Effector memory CD4-positive, alpha-beta T cell (primary cell): ENCODE measurements around the gene RHOF.

Experiments
- DNase-seq, 3 donors: peaks; one replicate each; pipeline ENCODE4 v3.0.0-alpha.2; 2020
- H3K27ac ChIP-seq: 2 replicates; pipeline ENCODE4 v1.7.0; 2013; ENCODE audit warnings: mild to moderate bottlenecking, low read length, moderate library complexity; ENCODE audit not compliant: insufficient read depth, poor library complexity, severe bottlenecking
- H3K27me3 ChIP-seq: replicated peaks from 2 replicates; pipeline ENCODE4 v1.7.0; 2013; ENCODE audit warnings: mild to moderate bottlenecking, low read length; ENCODE audit not compliant: insufficient read depth, control insufficient read depth, poor library complexity, severe bottlenecking
- H3K36me3 ChIP-seq: 2 replicates; pipeline ENCODE4 v1.7.0; 2013; ENCODE audit warnings: mild to moderate bottlenecking, low read length, moderate library complexity; ENCODE audit not compliant: control insufficient read depth, insufficient read depth
- H3K4me1 ChIP-seq: 2 replicates; pipeline ENCODE4 v1.7.0; 2013; ENCODE audit warnings: low read length, mild to moderate bottlenecking; ENCODE audit not compliant: control insufficient read depth, insufficient read depth, poor library complexity, severe bottlenecking
- H3K4me3 ChIP-seq: 2 replicates; pipeline ENCODE4 v1.7.0; 2013; ENCODE audit warnings: low read length, low read depth, mild to moderate bottlenecking; ENCODE audit not compliant: insufficient read depth, poor library complexity, severe bottlenecking
- H3K9me3 ChIP-seq: 2 replicates; pipeline ENCODE4 v1.7.0; 2013; ENCODE audit warnings: mild to moderate bottlenecking, low read length, moderate library complexity; ENCODE audit not compliant: control insufficient read depth

RHOF gene

GRCh38 chr12:121819212-121819949, 25.9 kb upstream of the RHOF start:
- no peaks in the 10 kb centered on the region for H3K9me3 ChIP-seq
- H3K36me3 ChIP-seq: peaks cover 88% of the 10 kb centered on the region
- H3K4me3 ChIP-seq: no peak overlapping the region
- no peaks in the 10 kb centered on the region for H3K4me1 ChIP-seq
- H3K27me3 ChIP-seq: no peaks in the 10 kb centered on the region
- DNase-seq: no peak
- no peak overlapping the region for H3K27ac ChIP-seq

- peaks cover 85% of the 10 kb centered on the region for H3K36me3 ChIP-seq
- peaks cover 11% of the 10 kb centered on the region for H3K4me1 ChIP-seq
- DNase-seq: no peak
- H3K27me3 ChIP-seq: no peaks in the 10 kb centered on the region
- no peaks in the 10 kb centered on the region for H3K9me3 ChIP-seq
- no peak overlapping the region for H3K27ac ChIP-seq
- H3K4me3 ChIP-seq: no peak overlapping the region
These were observed 24.2 kb upstream of the RHOF start for GRCh38 chr12:121817648-121818043.

- Histone ChIP-seq H3K4me3 (no peak overlapping the region), H3K27me3 (no peaks in the 10 kb centered on the region), H3K36me3 (peaks cover 80% of the 10 kb centered on the region), H3K4me1 (peaks cover 16% of the 10 kb centered on the region), H3K27ac (no peak overlapping the region), H3K9me3 (no peaks in the 10 kb centered on the region)
- DNase-seq: no peak
These were observed 23.6 kb upstream of the RHOF start for GRCh38 chr12:121816925-121817647.

GRCh38 chr12:121815263-121815662, 21.8 kb upstream of the RHOF start:
- Histone ChIP-seq H3K4me1 (peaks cover 35% of the 10 kb centered on the region), H3K4me3 (no peak overlapping the region), H3K27me3 (no peaks in the 10 kb centered on the region), H3K36me3 (peaks cover 69% of the 10 kb centered on the region), H3K27ac (no peak overlapping the region), H3K9me3 (no peaks in the 10 kb centered on the region)
- no peak for DNase-seq

- Histone ChIP-seq H3K4me1 (peaks cover 36% of the 10 kb centered on the region), H3K27me3 (no peaks in the 10 kb centered on the region), H3K36me3 (peaks cover 69% of the 10 kb centered on the region), H3K27ac (no peak overlapping the region), H3K9me3 (no peaks in the 10 kb centered on the region), H3K4me3 (no peak overlapping the region)
- DNase-seq: no peak
These were observed 21.1 kb upstream of the RHOF start for GRCh38 chr12:121814429-121815119.

- DNase-seq: no peak
- Histone ChIP-seq H3K4me3 (no peak overlapping the region), H3K36me3 (peaks cover 67% of the 10 kb centered on the region), H3K9me3 (no peaks in the 10 kb centered on the region), H3K4me1 (peaks cover 36% of the 10 kb centered on the region), H3K27ac (no peak overlapping the region), H3K27me3 (no peaks in the 10 kb centered on the region)
These were observed 20.5 kb upstream of the RHOF start for GRCh38 chr12:121813951-121814350.

GRCh38 chr12:121812921-121813896, 19.7 kb upstream of the RHOF start:
- DNase-seq: no peak
- no peaks in the 10 kb centered on the region for H3K9me3 ChIP-seq
- H3K4me1 ChIP-seq: peaks cover 36% of the 10 kb centered on the region
- no peak overlapping the region for H3K4me3 ChIP-seq
- peaks cover 70% of the 10 kb centered on the region for H3K36me3 ChIP-seq
- no peak overlapping the region for H3K27ac ChIP-seq
- H3K27me3 ChIP-seq: no peaks in the 10 kb centered on the region

GRCh38 chr12:121812320-121812871, 18.9 kb upstream of the RHOF start:
- H3K4me3 ChIP-seq: peak overlapping the region; percentile 53
- no peak for DNase-seq
- H3K27me3 ChIP-seq: no peaks in the 10 kb centered on the region
- peak overlapping the region; percentile 36 for H3K27ac ChIP-seq
- peaks cover 38% of the 10 kb centered on the region for H3K4me1 ChIP-seq
- no peaks in the 10 kb centered on the region for H3K9me3 ChIP-seq
- H3K36me3 ChIP-seq: peaks cover 67% of the 10 kb centered on the region
